ENCODE results near the gene CENPN. TPM values are rescaled to one million over a fixed set of nuclear protein-coding genes. Genes with fewer than 3 reads are reported as not detected.

Gene CENPN
- total RNA-seq, 2 donors from 2014 or later, result 1.3 to 4.3 TPM

GRCh38 chr16:81060576-81061306, 53.7 kb downstream of the CENPN start:
- H3K4me3 ChIP-seq, result no peak overlapping the region
- no peak for DNase-seq
- H3K9me3 ChIP-seq, result no peaks in the 10 kb centered on the region
- H3K36me3 ChIP-seq (replicated peaks in 1 of 2; ENCODE audit: insufficient read depth in 1 of 2, low read depth in 2 of 2), result no peaks in the 10 kb centered on the region
- no peaks in the 10 kb centered on the region for H3K4me1 ChIP-seq
- TF ChIP-seq POLR2A (IDR thresholded peaks at IDR 0.05), result no peak
- TF ChIP-seq, protein P1, sequence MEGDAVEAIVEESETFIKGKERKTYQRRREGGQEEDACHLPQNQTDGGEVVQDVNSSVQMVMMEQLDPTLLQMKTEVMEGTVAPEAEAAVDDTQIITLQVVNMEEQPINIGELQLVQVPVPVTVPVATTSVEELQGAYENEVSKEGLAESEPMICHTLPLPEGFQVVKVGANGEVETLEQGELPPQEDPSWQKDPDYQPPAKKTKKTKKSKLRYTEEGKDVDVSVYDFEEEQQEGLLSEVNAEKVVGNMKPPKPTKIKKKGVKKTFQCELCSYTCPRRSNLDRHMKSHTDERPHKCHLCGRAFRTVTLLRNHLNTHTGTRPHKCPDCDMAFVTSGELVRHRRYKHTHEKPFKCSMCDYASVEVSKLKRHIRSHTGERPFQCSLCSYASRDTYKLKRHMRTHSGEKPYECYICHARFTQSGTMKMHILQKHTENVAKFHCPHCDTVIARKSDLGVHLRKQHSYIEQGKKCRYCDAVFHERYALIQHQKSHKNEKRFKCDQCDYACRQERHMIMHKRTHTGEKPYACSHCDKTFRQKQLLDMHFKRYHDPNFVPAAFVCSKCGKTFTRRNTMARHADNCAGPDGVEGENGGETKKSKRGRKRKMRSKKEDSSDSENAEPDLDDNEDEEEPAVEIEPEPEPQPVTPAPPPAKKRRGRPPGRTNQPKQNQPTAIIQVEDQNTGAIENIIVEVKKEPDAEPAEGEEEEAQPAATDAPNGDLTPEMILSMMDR (IDR thresholded peaks at IDR 0.05), result no peak
- intact Hi-C loops (cut with DNase I), result no loop called here
- H3K27me3 ChIP-seq, result no peaks in the 10 kb centered on the region
- 84 to 88% methylated on average over 14 of the region's 14 CpGs for WGBS, 2 donors
- no peak for ATAC-seq
- H3K27ac ChIP-seq, result no peak overlapping the region

GRCh38 chr16:81061307-81061640, 54.3 kb downstream of the CENPN start:
- no peak for TF ChIP-seq POLR2A (IDR thresholded peaks at IDR 0.05)
- TF ChIP-seq, protein P1 (IDR thresholded peaks at IDR 0.05), result no peak
- Histone ChIP-seq H3K4me3 (no peak overlapping the region), H3K27ac (no peak overlapping the region), H3K9me3 (no peaks in the 10 kb centered on the region), H3K27me3 (no peaks in the 10 kb centered on the region), H3K4me1 (no peaks in the 10 kb centered on the region), H3K36me3 (replicated peaks in 1 of 2; ENCODE audit: insufficient read depth in 1 of 2, low read depth in 2 of 2) (no peaks in the 10 kb centered on the region)
- ATAC-seq (no peak), DNase-seq (no peak)
- WGBS, 2 donors, result 74 to 86% methylated on average over 3 to 10 of the region's 10 CpGs
- intact Hi-C loops (cut with DNase I), result no loop called here

DNA sequence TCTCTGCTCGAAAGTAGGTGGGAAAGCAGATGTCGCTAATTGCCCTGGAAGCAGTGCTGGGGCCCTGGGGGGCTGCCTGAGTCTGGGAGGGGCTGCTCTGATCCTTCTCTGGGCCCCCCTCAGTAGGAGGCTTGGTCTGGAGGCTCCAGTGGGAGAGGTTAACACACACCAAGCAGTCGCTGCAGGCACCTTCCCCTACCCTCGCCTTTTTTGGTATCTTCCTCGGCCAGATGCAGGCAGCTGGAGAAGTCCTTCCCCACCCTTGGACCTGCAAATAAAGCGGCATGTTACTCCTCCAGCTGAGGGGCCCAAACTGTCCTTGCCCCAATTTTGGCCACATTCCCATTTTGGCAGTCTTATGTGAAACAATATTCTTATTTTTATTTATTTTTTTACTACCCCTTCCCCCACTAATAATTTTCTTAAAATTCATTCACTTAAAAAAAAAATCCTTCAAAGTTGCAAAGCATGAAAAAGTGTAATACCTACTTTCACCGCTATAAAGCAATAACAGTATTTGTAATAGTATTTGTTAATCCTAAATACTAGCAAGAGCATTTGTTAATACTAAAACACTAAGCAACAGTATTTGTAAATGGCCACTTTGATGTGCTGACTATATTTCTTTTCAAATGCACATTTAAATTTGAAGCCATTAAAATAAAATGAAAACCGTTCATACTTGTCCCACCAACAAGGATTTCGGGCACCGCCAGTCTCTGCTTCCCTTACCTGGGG, 55.0 kb downstream of the CENPN start:
- no peak overlapping the region for H3K27ac ChIP-seq
- 87 to 89% methylated on average over 10 of the region's 10 CpGs for WGBS, 2 donors
- ATAC-seq (no peak), DNase-seq (no peak)
- intact Hi-C loops (cut with DNase I), result no loop called here
- no peak overlapping the region for H3K4me3 ChIP-seq
- H3K4me1 ChIP-seq, result no peaks in the 10 kb centered on the region
- no peaks in the 10 kb centered on the region for H3K36me3 ChIP-seq (replicated peaks in 1 of 2; ENCODE audit: insufficient read depth in 1 of 2, low read depth in 2 of 2)
- TF ChIP-seq, protein P1 (IDR thresholded peaks at IDR 0.05), result no peak
- TF ChIP-seq POLR2A (IDR thresholded peaks at IDR 0.05), result no peak
- no peaks in the 10 kb centered on the region for H3K9me3 ChIP-seq
- H3K27me3 ChIP-seq, result no peaks in the 10 kb centered on the region

- ATAC-seq (no peak), DNase-seq (no peak)
- TF ChIP-seq POLR2A (IDR thresholded peaks at IDR 0.05), result no peak
- TF ChIP-seq, protein P1 (IDR thresholded peaks at IDR 0.05), result no peak
- Histone ChIP-seq H3K9me3 (no peaks in the 10 kb centered on the region), H3K27ac (no peak overlapping the region), H3K27me3 (no peaks in the 10 kb centered on the region), H3K36me3 (replicated peaks in 1 of 2; ENCODE audit: insufficient read depth in 1 of 2, low read depth in 2 of 2) (no peaks in the 10 kb centered on the region), H3K4me3 (no peak overlapping the region), H3K4me1 (no peaks in the 10 kb centered on the region)
- WGBS, 2 donors, result 74 to 75% methylated on average over 4 of the region's 4 CpGs
- intact Hi-C loops (cut with DNase I), result no loop called here
These were observed 59.7 kb downstream of the CENPN start for GRCh38 chr16:81066681-81067080.

All from body of pancreas (tissue), 4 donors.